ENCODE data around the gene CHD2. TPM values are rescaled to one million over a fixed set of nuclear protein-coding genes. Genes with fewer than 3 reads are reported as not detected.
A peak's percentile ranks its signal among the peaks of the same experiment; 100 is the strongest.

Gene CHD2
- total RNA-seq, 2 donors from 2014 or later, result 63.9 to 70.0 TPM

GRCh38 chr15:92887869-92888268, 12.3 kb upstream of the CHD2 start:
- peak overlapping the region in 2 of 4 donors; percentile 99 to 100 for H3K27ac ChIP-seq
- peaks cover 38% of the 10 kb centered on the region for H3K4me1 ChIP-seq
- no peak overlapping the region for H3K4me3 ChIP-seq
- no peak for ATAC-seq
- no peaks in the 10 kb centered on the region for H3K9me3 ChIP-seq
- intact Hi-C loops (cut with DNase I), result no loop called here
- peaks cover 7 to 10% of the 10 kb centered on the region in 2 donors for H3K36me3 ChIP-seq (replicated peaks in 1 of 2; ENCODE audit: insufficient read depth in 1 of 2, low read depth in 2 of 2)
- 9 to 15% methylated on average over 3 of the region's 3 CpGs for WGBS, 2 donors
- no peaks in the 10 kb centered on the region for H3K27me3 ChIP-seq
- TF ChIP-seq CTCF (IDR thresholded peaks at IDR 0.05) (no peak), POLR2A (IDR thresholded peaks at IDR 0.05) (no peak)
- DNase-seq, result no peak

- Histone ChIP-seq H3K9me3 (no peaks in the 10 kb centered on the region), H3K36me3 (replicated peaks in 1 of 2; ENCODE audit: insufficient read depth in 1 of 2, low read depth in 2 of 2) (peaks cover 20% of the 10 kb centered on the region in 2 donors), H3K27ac (peak overlapping the region in 1 of 4 donors; percentile 99), H3K4me1 (peaks cover 41% of the 10 kb centered on the region), H3K4me3 (no peak overlapping the region), H3K27me3 (no peaks in the 10 kb centered on the region)
- WGBS, 2 donors, result 84 to 85% methylated on average over 5 of the region's 5 CpGs
- TF ChIP-seq CTCF (IDR thresholded peaks at IDR 0.05) (no peak), POLR2A (IDR thresholded peaks at IDR 0.05) (no peak)
- intact Hi-C loops (cut with DNase I), result no loop called here
- ATAC-seq, result no peak
- no peak for DNase-seq
These were observed 10.6 kb upstream of the CHD2 start for GRCh38 chr15:92889390-92890107.

GRCh38 chr15:92891533-92892200, 8.5 kb upstream of the CHD2 start:
- Histone ChIP-seq H3K27me3 (no peaks in the 10 kb centered on the region), H3K36me3 (replicated peaks in 1 of 2; ENCODE audit: insufficient read depth in 1 of 2, low read depth in 2 of 2) (peaks cover 20 to 21% of the 10 kb centered on the region in 2 donors), H3K4me1 (peaks cover 58% of the 10 kb centered on the region), H3K9me3 (no peaks in the 10 kb centered on the region), H3K27ac (peak overlapping the region in 1 of 4 donors; percentile 37), H3K4me3 (no peak overlapping the region)
- no peak for DNase-seq
- ATAC-seq, result no peak
- 41 to 42% methylated on average over 3 of the region's 3 CpGs for WGBS, 2 donors
- intact Hi-C loops (cut with DNase I), result no loop called here
- TF ChIP-seq CTCF (IDR thresholded peaks at IDR 0.05), result no peak
- TF ChIP-seq POLR2A (IDR thresholded peaks at IDR 0.05), result no peak

DNA sequence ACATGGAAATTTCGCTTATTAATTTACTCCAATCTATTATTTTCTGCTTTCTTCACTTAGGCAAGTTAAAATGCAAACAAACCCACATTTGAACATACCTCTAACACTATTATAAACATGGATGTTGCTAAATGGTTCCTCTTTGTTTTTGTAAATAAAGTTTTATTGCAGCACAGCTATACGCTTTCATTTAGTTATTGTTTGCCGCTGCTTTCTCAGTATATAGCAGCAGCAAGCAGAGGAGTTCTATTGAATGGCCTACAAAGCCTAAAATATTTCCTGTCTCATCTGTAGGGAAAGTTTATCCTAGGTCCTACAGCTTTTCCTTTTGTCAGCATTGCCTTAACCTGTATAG, 7.9 kb upstream of the CHD2 start:
- DNase-seq (no peak), ATAC-seq (no peak)
- no peaks in the 10 kb centered on the region for H3K9me3 ChIP-seq
- H3K27me3 ChIP-seq, result no peaks in the 10 kb centered on the region
- WGBS, 2 donors, result 92 to 95% methylated on average over 3 of the region's 3 CpGs
- H3K36me3 ChIP-seq (replicated peaks in 1 of 2; ENCODE audit: insufficient read depth in 1 of 2, low read depth in 2 of 2), result peaks cover 20 to 21% of the 10 kb centered on the region in 2 donors
- intact Hi-C loops (cut with DNase I), result no loop called here
- TF ChIP-seq CTCF (IDR thresholded peaks at IDR 0.05), result no peak
- TF ChIP-seq POLR2A (IDR thresholded peaks at IDR 0.05), result no peak
- peaks cover 57% of the 10 kb centered on the region for H3K4me1 ChIP-seq
- peak overlapping the region in 1 of 4 donors; percentile 37 for H3K27ac ChIP-seq
- no peak overlapping the region for H3K4me3 ChIP-seq
